GM23338 (cell line): Measurements from ENCODE around the gene ZNF496. TPM values are rescaled to one million over a fixed set of nuclear protein-coding genes. Genes with fewer than 3 reads are reported as not detected.
A peak's percentile ranks its signal among the peaks of the same experiment; 100 is the strongest.

Source experiments
- ATAC-seq: fragments of 200-7000 bp; cut with Tn5 transposase; 3 replicates; pipeline ENCODE4 v1.9.1; 2020
- DNase-seq: peaks from one replicate; pipeline ENCODE4 v3.0.0-alpha.2; 2015; ENCODE audit warnings: low spot score
- H2AFZ ChIP-seq: fragments of 200-600 bp; sonication (generic); 2 replicates; pipeline ENCODE4 v1.8.0; 2016; ENCODE audit warnings: antibody characterized with exemption, mild to moderate bottlenecking, moderate library complexity
- H3F3A ChIP-seq: fragments of 200-600 bp; sonication (generic); replicated peaks from 2 replicates; pipeline ENCODE4 v1.8.0; 2017; ENCODE audit warnings: antibody characterized with exemption, mixed run types, low read depth
- H3K27ac ChIP-seq: fragments of 200-600 bp; sonication (generic); 2 replicates; pipeline ENCODE4 v1.6.1; 2016; ENCODE audit warnings: low read depth
- H3K27me3 ChIP-seq: fragments of 200-600 bp; sonication (generic); 2 replicates; pipeline ENCODE4 v1.8.0; 2016; ENCODE audit warnings: mild to moderate bottlenecking, mixed run types, moderate library complexity; ENCODE audit not compliant: insufficient read depth
- H3K36me3 ChIP-seq: fragments of 200-600 bp; sonication (generic); 2 replicates; pipeline ENCODE4 v1.8.0; 2016; ENCODE audit warnings: mild to moderate bottlenecking; ENCODE audit not compliant: insufficient read depth
- H3K4me1 ChIP-seq: fragments of 200-600 bp; sonication (generic); 2 replicates; pipeline ENCODE4 v1.8.0; 2016; ENCODE audit warnings: mild to moderate bottlenecking, moderate library complexity; ENCODE audit not compliant: insufficient read depth
- H3K4me2 ChIP-seq: fragments of 200-600 bp; sonication (generic); 2 replicates; pipeline ENCODE4 v1.7.1; 2017; ENCODE audit warnings: mixed run types
- H3K4me3 ChIP-seq: fragments of 200-600 bp; sonication (generic); 2 replicates; pipeline ENCODE4 v1.6.1; 2016; ENCODE audit warnings: mixed run types
- H3K79me2 ChIP-seq: fragments of 200-600 bp; sonication (generic); replicated peaks from 2 replicates; pipeline ENCODE4 v1.8.0; 2017; ENCODE audit warnings: mild to moderate bottlenecking; ENCODE audit not compliant: insufficient read depth
- H3K9me2 ChIP-seq: fragments of 200-600 bp; sonication (generic); 2 replicates; pipeline ENCODE4 v1.8.0; 2017; ENCODE audit not compliant: insufficient read depth
- H4K20me1 ChIP-seq: fragments of 200-600 bp; sonication (generic); replicated peaks from 2 replicates; pipeline ENCODE4 v1.8.0; 2017; ENCODE audit warnings: mild to moderate bottlenecking; ENCODE audit not compliant: insufficient read depth
- H3K27ac Mint-ChIP-seq: 2 replicates; pipeline ENCODE4 v1.8.0; 2020; ENCODE audit warnings: inconsistent platforms, mild to moderate bottlenecking, moderate library complexity, mixed read lengths
- H3K27me3 Mint-ChIP-seq: 3 replicates; pipeline ENCODE4 v1.8.0; 2022; ENCODE audit warnings: low read depth, mild to moderate bottlenecking, moderate library complexity, mixed read lengths, inconsistent platforms; ENCODE audit not compliant: insufficient read depth, poor library complexity
- H3K36me3 Mint-ChIP-seq: 3 replicates; pipeline ENCODE4 v1.8.0; 2021; ENCODE audit warnings: low read depth, mild to moderate bottlenecking, inconsistent platforms, moderate library complexity, mixed read lengths
- H3K4me1 Mint-ChIP-seq: 3 replicates; pipeline ENCODE4 v1.8.0; 2020; ENCODE audit warnings: mild to moderate bottlenecking, inconsistent platforms, mixed read lengths
- H3K4me3 Mint-ChIP-seq: 3 replicates; pipeline ENCODE4 v1.8.0; 2021; ENCODE audit warnings: moderate library complexity, mild to moderate bottlenecking, inconsistent platforms, mixed read lengths
- H3K9me3 Mint-ChIP-seq: 3 replicates; pipeline ENCODE4 v1.8.0; 2020; ENCODE audit warnings: moderate library complexity, mild to moderate bottlenecking, inconsistent platforms, mixed read lengths
- CREB1 ChIP-seq: fragments of 250-450 bp; sonication (Bioruptor Pico); IDR thresholded peaks from 2 replicates; pipeline ENCODE4 v1.5.0; 2020; ENCODE audit warnings: low read depth, mild to moderate bottlenecking, moderate library complexity
- CTCF ChIP-seq, 2 experiments: fragments of 200-600 bp in 1 of 2; sonication (generic) in 1 of 2; conservative IDR thresholded peaks; 2 replicates each; pipeline versions ENCODE4 v1.5.1 to v1.6.1; 2016 to 2017; ENCODE audit warnings: antibody characterized with exemption in 2 of 2, low read depth in 2 of 2, mild to moderate bottlenecking in 2 of 2, moderate library complexity in 1 of 2
- ETS1 ChIP-seq: IDR thresholded peaks from 2 replicates; pipeline ENCODE4 v1.6.1; 2016; ENCODE audit warnings: antibody characterized with exemption
- EZH2 ChIP-seq: fragments of 200-600 bp; sonication (generic); IDR thresholded peaks from one replicate; pipeline ENCODE4 v1.8.0; 2017; ENCODE audit warnings: antibody characterized with exemption, mild to moderate bottlenecking, low read depth; ENCODE audit not compliant: unreplicated experiment
- EZH2phosphoT487 ChIP-seq: fragments of 200-600 bp; sonication (generic); IDR thresholded peaks from one replicate; pipeline ENCODE4 v1.8.1; 2018; ENCODE audit warnings: antibody characterized with exemption; ENCODE audit not compliant: unreplicated experiment
- JUNB ChIP-seq: IDR thresholded peaks from one replicate; pipeline ENCODE4 v1.6.1; 2016; ENCODE audit warnings: antibody characterized with exemption; ENCODE audit not compliant: unreplicated experiment
- NANOG ChIP-seq: IDR thresholded peaks from 2 replicates; pipeline ENCODE4 v1.6.1; 2016; ENCODE audit warnings: antibody characterized with exemption, borderline replicate concordance
- POLR2AphosphoS5 ChIP-seq: IDR thresholded peaks from 2 replicates; pipeline ENCODE4 v1.6.1; 2016; ENCODE audit warnings: antibody characterized with exemption, low read depth
- REST ChIP-seq: IDR thresholded peaks from one replicate; pipeline ENCODE4 v1.6.1; 2018; ENCODE audit warnings: antibody characterized with exemption; ENCODE audit not compliant: unreplicated experiment
- STAT1 ChIP-seq: IDR thresholded peaks from one replicate; pipeline ENCODE4 v1.6.1; 2016; ENCODE audit warnings: antibody characterized with exemption; ENCODE audit not compliant: unreplicated experiment
- ZNF114 ChIP-seq: fragments of 250-450 bp; sonication (Bioruptor Pico); IDR thresholded peaks from 2 replicates; pipeline ENCODE4 v1.5.0; 2020; ENCODE audit warnings: mild to moderate bottlenecking, moderate library complexity
- ZNF331 ChIP-seq: fragments of 250-450 bp; sonication (Bioruptor Pico); IDR thresholded peaks from 2 replicates; pipeline ENCODE4 v1.5.0; 2020; ENCODE audit warnings: low read depth, mild to moderate bottlenecking, moderate library complexity
- ZNF462 ChIP-seq: fragments of 250-450 bp; sonication (Bioruptor Pico); IDR thresholded peaks from 2 replicates; pipeline ENCODE4 v1.5.0; 2020; ENCODE audit warnings: mild to moderate bottlenecking, moderate library complexity
- polyA plus RNA-seq: library from polyadenylated mRNA; unstranded; fragments of >200 nt; fragmentation: Nextera tagmentation; extraction: Ambion mirVana; gene quantifications from 2 replicates; pipeline ENCODE4 v1.2.1, GENCODE V29; 2016
- total RNA-seq: library from RNA; depleted of rRNA; stranded (reverse); fragments of >200 nt; shearing (Covaris generic); gene quantifications from 2 replicates; pipeline ENCODE4 v1.2.3, GENCODE V29; 2014

The ZNF496 gene
- total and polyA plus RNA-seq, 2 experiments from 2014 or later = 22.0 to 127 TPM

GRCh38 chr1:247298124-247298481, 33.6 kb downstream of the ZNF496 start:
- Histone ChIP-seq H3K4me2 (0 out of 2 replicates have a peak overlapping the region, but pooled peaks have one; percentile 64), H3K4me1 (peaks cover 60% of the 10 kb centered on the region), H3K27ac (peak overlapping the region; percentile 83), H3K36me3 (peaks cover 9% of the 10 kb centered on the region), H3K4me3 (no peak overlapping the region), H3F3A (peaks cover 7% of the 10 kb centered on the region), H2AFZ (no peak overlapping the region), H3K9me2 (peaks cover 14% of the 10 kb centered on the region; the same call in 1 of the 2 replicates), H4K20me1 (no peaks in the 10 kb centered on the region), H3K79me2 (no peaks in the 10 kb centered on the region), H3K27me3 (no peaks in the 10 kb centered on the region)
- Mint-ChIP-seq H3K4me1 (peaks cover 67% of the 10 kb centered on the region), H3K4me3 (no peak overlapping the region; the same call in 2 of the 3 replicates), H3K9me3 (no peaks in the 10 kb centered on the region), H3K36me3 (peaks cover 68% of the 10 kb centered on the region), H3K27me3 (peaks cover 7% of the 10 kb centered on the region), H3K27ac (peak overlapping the region; percentile 53)
- DNase-seq = no peak
- TF ChIP-seq JUNB (no peak), CREB1 (CRISPR knock-in tag) (no peak), NANOG (no peak), ZNF331 (CRISPR knock-in tag) (no peak), EZH2phosphoT487 (no peak), STAT1 (no peak), EZH2 (no peak), ZNF462 (CRISPR knock-in tag) (no peak), CTCF (conservative IDR thresholded peaks at IDR 0.05; ENCODE audit: low read depth in 2 of 2) (no peak), REST (no peak), POLR2AphosphoS5 (no peak), ZNF114 (CRISPR knock-in tag) (no peak), ETS1 (no peak)
- no peak for ATAC-seq
